NCI-H1694 treated with DMSO at 0.1 percent for 48 hours (cell line): ENCODE data around the gene COL4A1.

Experiments
- DNase-seq: peaks from one replicate; lab custom pipeline; 2025; lab: John Stamatoyannopoulos, UW

Gene COL4A1

DNA sequence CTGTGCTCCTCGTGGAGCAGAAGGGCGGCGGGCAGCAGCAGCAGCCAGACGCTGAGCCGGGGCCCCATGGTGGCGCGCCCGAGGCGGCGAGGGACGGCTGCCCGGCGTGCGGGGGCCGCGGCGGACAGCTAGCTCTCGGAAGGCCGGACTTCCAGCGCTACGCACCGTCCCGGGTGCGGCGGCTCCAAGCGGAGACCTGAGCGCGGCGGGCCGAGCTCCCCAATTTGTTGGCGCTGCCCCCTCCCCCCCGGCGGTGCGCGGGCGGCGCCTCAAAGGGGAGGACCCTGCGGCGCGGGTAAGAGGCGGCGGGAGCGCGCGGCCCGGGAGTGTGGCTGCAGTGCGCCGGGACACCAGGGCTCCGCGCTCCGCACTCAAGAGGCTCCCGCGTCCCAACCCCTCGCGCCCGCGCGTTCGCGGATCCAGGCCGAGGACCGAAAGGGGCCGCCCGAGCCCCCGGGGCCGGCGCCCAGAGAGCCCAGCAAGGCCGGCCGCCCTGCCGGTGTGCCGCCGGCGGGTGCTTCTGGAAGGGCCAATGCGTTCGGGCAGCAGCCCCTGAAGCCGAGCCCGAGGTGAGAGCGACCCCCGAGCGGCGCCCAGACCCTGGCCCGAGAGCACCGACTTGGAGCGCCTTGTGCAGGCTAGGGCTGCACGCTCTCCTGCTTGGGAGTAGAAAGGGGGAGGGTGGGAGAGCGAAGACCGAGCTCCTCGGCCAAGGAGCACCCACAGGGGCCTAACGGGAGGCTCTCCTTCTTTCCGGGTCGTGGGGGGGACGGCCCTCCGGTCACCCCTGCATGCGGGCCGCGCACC lies at the start of gene COL4A1, which contains the start of gene COL4A2:
COL4A1 (minus strand) TSS at position 198 of the 807 bp plus-strand sequence; CDS start at position 68, 130 bp downstream.
COL4A2 (plus strand) TSS at position 325 of the 807 bp plus-strand sequence. CDS start 620 bp downstream, outside the sequence.
- no peak for DNase-seq

- DNase-seq: no peak
Observed at GRCh38 chr13:110356362-110356761, 49.4 kb upstream of the COL4A1 start.

- DNase-seq: no peak
Observed at GRCh38 chr13:110354715-110355473, 47.9 kb upstream of the COL4A1 start.

DNA sequence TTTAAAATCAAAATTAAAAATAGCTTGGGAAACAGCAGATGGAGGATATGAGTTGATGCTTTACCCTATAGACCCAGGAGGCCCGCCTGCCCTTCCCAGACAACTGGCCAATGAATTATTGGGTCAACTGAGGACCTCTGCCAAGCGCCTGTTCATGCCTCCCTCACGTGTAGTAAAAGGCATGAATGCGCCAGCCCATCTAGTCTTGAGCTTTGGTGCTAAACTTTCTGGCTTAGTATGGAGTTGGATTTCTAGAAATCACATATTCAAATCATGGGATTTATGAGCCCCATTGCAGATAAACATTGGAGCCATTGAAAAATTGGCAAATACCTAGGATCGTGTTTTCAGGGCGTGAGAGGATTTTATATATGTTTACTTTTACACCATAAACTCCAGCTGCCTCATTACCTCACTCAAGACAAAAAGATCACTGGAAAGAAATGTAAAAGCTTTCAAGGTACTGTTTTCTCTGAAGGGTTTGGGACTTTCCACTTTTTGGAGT lies 47.2 kb upstream of the COL4A1 start:
- DNase-seq: no peak

DNA sequence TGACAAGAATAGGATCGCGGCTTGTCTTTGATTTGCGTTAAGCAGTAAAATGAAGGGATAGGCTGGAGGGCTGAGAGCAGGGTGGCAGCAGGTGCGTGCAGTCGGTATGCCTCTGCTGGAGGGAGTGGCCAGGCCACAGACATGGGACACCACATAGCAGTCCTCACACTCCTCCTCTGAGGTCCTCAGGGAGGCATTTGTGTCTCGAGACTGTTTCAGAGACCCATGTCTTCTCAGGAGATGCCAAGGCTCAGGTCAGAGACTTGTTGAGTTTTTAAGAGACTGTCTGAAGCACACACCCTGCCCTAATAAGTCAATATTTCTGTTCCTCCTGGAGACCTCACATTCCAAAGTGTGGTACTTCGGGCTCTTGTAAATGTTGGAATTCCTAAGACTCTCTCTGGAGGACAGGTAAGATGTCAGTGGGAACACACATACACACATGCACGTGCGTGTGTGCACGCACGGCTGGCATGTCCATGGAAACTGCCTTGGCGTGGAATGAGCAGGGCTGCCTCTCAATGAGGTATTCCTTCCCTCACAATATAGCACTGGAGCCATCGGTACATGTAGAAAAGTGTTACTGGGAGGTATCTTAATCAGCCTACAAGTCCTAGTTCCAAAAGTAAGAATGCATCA lies 46.5 kb upstream of the COL4A1 start:
- no peak for DNase-seq

DNA sequence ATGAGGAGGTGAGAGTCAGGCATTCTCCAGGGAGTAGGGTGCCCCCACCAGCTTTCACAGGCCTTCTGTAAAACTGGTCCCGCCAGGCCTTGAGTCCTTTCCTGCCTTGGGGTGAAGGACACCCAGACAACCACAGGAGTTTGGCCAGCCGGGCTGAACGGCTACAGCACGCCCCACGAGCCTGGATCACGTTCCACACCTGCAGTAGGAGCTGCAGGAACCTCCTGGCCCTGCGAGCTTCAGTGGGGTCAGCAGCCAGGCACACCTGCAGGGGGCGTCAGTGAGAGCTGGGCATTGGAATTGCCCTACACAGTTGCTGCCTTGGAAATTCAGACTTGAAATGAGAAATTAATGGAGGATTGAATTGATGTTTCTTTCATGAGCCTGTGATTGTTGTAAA lies 45.8 kb upstream of the COL4A1 start:
- DNase-seq: no peak

- no peak for DNase-seq
Observed at GRCh38 chr13:110351636-110352420, 44.9 kb upstream of the COL4A1 start.

- no peak for DNase-seq
Observed at GRCh38 chr13:110350509-110350908, 43.6 kb upstream of the COL4A1 start.

DNA sequence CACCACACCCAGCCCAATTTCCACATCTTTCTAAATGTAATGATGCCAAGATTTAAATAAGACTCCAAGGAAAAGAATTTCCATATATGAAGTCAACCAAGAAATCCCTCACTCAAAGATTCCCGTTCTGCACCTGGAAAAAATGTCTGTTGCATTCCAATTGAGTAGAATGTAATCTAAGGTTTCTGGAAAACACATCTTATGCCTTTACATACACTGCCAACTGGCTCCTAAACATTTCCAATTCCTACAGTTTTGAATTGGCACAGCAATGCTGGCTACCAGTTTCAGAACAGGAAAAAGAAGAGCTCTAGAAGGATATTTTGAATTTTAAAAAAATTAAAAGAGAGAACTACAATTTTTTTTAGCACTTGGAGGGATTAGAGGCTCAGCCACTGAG lies 43.1 kb upstream of the COL4A1 start:
- DNase-seq: no peak

DNA sequence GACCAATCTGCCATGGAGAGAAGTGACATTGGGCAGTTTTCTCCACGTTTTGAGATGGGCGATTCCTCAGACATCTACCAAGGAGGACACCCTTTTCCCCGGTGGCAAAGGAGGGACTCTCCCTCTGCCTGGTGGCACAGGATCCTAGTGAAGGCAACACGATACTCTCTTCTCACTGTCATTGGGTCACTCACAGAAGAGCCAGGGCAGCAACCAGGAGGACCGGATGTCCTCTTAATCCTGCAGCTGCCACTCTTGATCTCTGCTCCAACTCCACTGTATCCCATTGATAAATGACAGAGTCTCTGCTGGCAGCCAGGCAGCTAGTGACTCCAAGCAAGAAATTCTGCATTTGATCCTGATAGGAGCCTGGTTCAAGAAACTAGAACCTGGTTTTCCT lies 42.3 kb upstream of the COL4A1 start:
- DNase-seq: no peak

DNA sequence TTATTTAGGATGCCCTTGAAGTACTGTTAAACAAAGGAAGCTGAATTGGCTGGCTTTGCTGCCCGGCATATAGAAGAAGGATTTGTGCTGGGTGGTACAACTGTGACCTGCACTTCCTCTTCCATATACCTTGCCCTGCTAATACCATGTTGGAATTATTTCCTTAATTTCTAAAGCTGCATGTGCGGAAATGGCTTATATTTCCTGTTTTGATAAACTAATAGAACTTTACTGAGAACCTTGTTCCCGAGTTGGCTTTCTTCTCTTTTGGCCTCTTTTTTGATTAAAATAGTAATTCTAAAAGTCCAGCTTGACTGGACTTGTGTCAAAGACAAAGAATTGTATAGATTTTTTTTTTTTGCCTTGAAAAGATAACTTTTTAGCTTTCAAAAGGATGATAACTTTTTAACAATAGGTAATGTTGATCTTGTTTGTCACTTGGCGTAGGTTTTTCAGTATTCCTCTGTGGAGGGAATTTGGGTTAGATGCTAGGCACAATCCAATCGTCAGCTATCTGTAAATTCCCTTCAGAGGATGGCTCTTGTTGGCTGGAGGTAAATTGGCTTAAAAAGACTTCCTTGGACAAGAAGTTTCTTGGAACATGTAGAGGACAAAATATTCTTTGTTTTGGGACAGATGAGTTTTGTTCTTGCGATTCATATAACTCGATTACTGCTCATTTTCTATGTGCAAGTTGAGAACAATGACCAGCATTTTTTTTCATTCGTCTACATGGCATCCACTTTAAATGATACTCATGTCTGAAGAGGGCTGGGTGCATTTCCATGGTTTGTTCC lies 41.5 kb upstream of the COL4A1 start:
- DNase-seq: no peak

- DNase-seq: no peak
Observed at GRCh38 chr13:110347535-110348308, 40.8 kb upstream of the COL4A1 start.

DNA sequence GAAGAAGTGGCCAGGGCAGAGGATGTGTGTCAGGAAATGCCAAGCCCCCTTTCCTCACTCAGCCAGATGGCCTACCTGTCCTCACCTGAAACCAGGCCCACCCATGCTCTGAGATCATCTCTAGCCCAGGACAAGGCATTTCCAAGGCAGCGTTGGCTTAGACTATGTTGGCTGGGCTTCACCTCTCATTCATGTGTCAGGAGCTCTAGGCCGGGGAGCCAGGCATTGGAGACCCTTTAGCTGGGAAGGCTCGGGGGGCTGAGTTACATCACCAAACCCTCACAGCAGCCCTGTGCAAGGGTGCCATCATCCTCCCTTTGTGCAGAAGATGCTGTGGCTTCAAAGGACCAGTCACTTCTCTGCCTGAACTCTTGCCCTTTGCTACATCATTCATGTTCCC lies 40.1 kb upstream of the COL4A1 start:
- DNase-seq: no peak

DNA sequence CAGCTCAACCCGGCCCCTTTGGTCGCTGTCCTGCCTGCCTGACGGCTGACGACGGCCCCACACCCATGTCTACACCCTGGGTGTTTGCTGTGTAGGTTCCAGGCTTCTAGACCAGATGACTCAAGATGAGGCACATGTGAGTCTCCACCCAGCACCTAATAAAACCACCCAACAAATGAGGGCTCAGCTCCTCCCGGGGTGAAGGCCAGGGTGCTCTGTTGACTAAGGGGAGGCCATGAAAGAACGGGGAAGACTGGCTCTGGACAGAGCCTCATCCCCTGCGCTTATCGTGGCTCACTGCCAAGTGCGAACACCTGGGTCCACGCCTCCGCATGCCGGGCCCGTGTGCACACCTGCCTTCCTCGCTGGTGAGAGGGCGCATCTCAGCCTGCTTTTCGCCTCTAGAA lies 39.7 kb upstream of the COL4A1 start:
- DNase-seq: no peak

DNA sequence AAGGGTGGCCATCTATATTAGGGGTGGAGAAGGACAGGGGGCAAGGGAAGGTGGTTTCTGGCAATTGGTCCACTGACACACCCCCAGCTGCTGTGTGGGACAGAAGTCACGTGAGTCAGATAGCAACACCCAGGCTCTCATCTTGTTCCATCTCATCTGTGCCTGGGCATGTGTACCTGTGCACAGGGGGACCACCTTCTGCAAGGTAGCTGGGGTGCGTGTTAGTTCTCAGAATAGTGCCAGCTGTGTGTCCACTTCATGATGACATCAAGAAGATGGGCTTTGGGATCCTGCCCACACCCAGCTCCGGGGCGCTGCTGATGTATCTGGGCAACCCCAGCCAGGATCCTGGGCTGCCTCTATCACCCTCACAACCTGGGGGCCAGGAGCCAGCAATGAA lies 38.7 kb upstream of the COL4A1 start:
- no peak for DNase-seq

- DNase-seq: no peak
Observed at GRCh38 chr13:110345266-110345665, 38.3 kb upstream of the COL4A1 start.

DNA sequence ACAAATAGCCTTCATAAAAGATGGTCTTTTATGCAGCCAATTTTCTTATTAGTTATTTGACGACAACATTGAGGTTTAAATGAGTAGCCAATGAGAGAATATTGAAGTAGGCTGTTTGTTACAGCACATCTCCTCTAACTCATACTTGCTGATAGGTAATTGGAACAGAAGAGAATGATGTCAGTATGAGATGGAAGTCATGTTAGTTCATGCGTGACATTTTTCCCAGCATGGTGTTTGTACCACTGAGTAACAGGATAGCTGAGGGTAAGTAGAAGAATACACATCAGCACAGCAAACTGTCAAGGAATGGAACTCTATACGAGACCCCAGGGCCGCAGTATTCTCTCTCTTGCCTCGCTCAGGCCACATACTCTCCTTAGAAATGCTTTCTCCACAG lies 37.4 kb upstream of the COL4A1 start:
- DNase-seq: no peak

- DNase-seq: no peak
Observed at GRCh38 chr13:110343241-110343865, 36.4 kb upstream of the COL4A1 start.

DNA sequence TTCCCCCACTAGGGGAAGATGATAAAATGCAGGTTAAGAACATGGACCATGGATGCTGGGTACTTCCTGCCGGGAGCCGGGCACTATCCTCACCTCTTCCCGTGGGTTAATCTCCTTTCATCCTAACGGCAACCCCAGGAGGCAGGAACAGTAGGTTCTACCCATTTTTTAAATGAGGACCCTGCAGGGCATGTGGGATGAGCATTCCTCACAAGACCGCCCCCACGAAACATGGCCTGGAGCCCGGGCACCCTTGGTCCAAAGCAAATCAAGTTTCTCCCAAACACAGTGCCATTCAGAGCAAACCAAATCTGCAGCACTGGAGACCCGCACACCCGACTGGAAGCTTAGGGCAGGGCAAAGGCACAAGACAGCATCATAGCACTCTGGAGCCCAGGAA lies 35.5 kb upstream of the COL4A1 start:
- DNase-seq: no peak
